ENCODE measurements around the gene LAMTOR2.
"Not testable (repeated sequence)": the region's sequence is repeated elsewhere in the genome, so short reads cannot be mapped to it uniquely, and the experiment has no call there.

LAMTOR2 gene

DNA sequence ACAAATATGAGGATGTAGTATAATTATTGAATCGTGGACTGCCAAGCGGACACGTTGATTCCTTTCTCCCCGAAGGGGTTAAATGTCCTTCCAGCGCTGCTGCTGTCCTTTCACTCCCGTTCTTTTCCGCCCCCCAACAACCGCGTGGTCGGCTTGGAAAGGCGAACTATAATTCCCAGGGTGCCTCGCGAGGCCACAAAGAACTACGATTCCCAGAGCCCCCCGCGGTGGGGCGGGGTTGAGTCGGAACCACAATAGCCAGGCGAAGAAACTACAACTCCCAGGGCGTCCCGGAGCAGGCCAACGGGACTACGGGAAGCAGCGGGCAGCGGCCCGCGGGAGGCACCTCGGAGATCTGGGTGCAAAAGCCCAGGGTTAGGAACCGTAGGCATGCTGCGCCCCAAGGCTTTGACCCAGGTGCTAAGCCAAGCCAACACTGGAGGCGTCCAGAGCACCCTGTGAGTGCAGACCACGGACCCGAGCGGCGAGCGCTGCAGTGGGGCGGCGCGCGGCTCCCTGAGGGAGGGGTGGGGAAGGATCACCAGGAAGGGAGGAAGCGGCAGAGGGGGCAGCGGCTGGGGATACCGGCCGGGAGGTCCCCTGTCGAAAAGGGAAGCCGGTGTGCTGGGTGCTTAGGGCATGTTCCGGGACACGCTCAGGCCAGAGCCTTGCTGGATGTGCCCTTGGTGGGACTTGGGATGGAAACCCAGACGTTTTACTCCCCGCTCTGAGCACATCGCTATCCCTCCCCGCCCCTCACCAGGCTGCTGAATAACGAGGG is at the start of gene LAMTOR2:
Gene LAMTOR2, plus strand, starts transcription at position 283 of the 781 bp plus-strand sequence. Its CDS starts 108 bp downstream, at position 391.
- DNase-seq = peak; percentile 86 to 99 (median 97)

DNA sequence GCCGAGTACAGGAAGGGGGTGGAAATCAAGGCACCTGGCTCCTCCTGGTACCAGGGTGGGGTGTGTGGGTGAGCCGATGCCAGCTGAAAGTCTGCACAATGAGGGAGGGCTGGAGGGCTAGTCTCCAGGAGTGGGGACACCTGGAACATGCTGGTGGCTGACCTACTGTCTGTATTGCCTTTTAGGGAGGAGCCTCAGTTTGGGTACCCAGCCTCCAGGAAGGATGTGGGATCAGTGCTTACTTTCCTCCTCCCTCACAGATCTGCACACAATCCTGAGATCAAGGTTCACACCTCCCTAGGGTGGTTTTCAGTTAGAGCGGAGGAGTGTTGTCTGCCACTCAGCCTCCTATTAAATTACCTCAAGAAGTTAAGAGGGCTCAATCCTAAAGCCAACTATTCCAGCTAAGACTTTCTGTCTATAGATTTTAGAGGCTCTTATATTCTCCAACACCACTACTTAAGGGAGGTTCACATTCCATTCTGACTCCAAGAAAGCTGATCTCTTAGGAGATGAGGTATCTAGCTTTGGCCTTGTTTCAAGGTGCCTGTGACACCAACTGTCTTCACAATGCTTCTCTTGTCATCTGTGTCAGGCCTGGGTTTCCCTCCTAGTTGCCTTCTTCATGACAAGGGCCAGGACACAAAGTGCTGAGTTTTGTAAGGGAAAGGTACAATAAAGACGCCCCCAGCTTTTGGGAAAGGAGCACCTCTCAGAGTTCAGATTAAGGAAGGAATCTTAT is 49.6 kb upstream of the LAMTOR2 start:
- DNase-seq = no peak

DNA sequence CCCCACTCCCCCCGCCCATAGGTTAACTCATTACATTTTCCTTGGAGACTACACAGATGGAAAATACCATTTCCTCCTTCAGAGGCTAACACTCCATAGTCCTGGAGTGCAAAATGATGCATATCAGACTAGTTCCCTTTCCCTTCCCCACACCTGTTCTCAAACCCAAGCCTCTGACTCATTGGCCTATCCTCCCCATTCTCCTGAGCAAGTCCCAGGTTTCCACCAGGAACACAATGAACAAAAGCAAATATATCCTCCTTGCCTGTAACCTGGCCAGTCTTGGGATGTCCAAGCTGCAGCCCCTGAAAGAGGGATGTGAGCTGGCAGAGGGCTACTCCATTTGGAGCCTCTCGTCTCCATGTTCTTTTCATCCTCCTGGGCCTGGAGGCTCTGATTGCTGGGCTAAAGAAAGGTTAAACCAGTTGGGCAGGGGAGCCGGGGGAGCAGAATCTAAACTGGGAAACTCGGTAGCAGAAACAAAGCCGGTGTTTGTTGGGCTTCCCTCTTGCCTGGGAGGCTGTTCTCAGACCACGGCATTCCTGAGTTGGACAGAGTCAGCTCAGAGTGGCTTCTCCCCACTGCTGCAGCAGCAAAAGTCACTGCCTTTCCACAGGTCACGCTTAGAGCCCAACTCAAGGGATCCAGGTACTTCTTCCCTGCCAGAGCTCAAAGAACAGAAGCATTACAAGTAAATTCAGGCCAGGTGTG is 47.8 kb upstream of the LAMTOR2 start:
- no peak for DNase-seq

DNA sequence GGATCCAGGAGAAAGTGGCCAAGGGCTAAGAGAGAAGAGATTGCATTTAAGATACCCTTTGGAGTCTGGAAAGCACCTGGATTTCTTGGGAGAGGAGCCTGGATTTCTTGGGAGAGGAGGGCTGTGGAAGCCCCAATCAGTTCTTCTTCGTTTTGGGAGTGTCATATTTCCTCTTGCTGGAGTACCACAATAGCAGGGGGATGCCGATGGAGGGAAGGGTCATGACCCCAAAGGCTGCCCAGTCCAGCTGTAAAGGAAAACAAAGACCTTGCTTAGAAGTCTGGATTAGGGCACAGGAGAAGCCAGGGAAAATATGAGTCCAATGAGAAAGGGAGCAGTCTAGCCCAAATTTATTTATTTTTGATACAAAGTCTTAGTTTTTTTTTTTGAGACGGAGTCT is 45.2 kb upstream of the LAMTOR2 start:
- no peak for DNase-seq

DNA sequence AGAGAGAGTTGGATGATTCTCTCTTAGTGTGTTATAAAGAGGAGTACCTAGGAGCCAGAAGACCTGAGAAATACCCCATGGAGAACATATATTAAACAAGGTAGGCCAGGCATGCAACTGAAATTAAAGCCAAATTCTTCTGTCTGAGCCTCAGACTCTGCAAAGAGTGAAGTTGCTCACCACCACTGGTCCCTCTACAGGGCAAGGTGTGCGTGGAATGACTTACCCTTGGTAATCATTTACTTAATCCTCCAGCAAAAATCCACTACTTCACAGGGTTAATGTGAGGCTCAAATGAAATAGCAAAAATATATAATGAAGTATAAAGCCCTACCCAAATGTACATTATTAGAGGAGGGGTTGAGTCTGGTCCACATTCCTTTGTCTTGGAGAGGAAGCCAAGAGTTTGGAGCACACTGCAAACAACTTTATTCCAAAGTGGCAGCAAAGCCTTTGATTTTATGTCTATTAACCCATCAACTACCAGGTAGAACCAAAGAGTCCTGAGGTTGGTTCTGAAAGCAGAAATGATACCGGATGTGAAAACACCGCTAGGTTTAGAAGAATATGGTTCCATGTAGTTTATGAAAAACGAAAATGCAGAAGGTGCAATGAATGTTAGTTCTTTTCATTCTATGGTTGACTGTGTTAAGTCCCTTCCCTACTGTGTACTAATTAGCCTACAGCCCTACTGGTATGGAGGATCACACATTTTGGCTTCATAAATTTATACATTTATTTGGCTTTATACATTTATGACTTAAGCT is 42.3 kb upstream of the LAMTOR2 start:
- DNase-seq = no peak

DNA sequence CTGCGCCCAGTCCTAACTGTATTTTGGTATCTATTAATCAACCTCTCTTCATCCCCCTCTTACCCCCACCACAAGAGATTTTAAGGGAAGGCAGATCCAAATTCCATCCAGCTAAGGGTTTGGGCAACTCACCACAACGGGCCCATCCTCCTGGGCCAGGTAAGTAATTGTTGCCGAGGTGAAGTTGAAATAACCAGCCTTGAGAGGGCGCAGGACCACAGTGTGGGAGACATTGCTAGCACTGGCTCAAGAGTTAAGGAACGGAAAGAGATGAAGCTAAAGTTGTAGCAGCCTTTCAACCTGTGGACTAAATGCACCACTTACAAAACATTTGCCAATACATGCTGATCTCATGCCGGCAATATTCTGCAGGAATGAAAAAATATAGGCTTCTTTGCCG is 39.8 kb upstream of the LAMTOR2 start:
- no peak for DNase-seq

DNA sequence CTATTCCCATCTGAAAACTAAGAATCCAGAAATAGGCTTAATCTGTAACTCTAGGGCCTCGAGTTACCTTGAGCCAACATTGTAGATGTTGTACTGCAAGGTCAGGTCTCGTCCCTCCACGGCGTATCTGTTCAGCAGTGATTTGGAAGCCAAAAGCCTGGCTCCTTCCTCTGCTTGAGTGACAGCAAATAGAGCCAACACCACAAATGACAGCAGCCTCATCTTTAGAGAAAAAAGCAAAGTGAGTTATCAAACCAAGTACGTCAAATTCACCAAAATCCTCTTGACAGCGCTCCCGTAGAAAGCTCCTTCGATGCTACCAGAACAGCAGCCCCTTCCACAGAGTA is 34.7 kb upstream of the LAMTOR2 start:
- DNase-seq = no peak

DNA sequence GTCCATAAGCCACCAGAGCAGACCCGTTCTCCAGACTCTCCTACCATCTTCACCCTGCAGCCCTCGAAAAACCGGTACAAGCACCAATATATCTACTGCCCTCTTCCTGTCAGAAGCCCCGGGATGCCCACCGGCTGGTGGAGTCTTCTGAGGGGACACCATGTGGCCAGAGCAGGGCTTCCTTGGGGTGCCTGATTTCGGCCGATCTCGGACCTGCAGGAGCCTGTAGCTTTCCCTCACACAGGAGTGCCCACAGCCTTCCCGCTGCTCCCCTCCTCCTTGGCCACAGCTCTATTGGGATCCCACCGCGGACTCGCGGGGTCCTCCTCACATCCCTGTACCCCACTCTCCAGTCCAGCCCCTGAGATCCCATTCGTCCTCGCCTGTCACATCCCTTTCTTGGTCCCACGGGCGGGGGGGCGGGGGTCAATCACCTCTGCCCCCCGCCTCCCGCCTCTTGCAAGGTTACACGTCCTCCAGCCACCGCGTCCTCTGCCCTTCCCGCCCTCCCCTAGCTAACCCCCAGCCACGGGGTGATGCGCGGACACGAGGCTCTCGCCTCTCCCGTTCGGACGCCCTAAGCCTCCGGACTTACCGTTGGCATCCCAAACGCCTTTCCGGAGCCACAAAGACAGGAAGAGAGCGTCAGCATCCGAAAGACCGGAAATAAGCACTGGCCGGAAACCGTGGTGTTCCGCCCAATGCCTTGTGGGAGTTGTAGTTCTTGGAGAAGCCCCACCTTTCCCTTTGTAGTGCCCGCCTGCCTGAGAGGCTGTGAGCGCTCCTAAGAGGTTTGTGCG is 34.1 kb upstream of the LAMTOR2 start, which contains the start of gene SSR2:
Gene SSR2, minus strand, starts transcription at position 659 of the 800 bp plus-strand sequence. CDS start 784 bp downstream, outside the sequence.
- DNase-seq = peak; percentile 44 to 93 (median 82)

DNA sequence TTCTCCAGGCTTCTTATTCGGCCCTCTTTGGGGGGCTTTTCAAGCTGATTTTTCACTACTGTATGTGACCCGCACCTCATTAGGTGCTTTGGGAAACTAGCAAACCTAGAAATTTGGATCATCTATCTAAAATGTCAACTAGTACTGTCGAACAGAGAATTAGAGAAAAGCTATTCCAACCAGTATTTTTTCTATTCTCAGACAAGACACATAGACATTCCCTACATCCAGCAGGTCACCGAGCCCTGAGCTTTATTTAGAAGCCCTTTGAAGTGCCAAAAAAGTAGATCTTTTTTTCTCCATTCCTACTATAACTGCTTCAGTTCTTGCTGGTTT is 33.5 kb upstream of the LAMTOR2 start:
- no peak for DNase-seq

DNA sequence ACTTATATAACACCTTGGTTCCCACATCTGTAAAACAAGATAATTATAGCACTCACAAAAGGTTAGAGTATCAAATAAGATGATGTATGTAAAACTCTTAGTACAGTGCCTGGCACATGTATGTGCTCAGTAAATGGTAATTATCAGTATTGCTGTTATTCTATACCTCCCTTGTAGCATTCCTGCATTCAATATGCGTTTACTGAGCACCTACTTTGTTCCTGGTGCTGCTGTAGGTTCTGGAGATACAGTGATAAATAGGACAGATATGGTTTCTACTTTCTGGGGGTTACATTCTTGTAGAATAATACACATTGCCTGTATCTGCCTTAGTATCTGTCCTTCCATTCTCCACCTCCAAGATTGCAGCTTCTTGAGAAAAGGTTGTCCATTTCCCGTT is 32.6 kb upstream of the LAMTOR2 start:
- DNase-seq = no peak

DNA sequence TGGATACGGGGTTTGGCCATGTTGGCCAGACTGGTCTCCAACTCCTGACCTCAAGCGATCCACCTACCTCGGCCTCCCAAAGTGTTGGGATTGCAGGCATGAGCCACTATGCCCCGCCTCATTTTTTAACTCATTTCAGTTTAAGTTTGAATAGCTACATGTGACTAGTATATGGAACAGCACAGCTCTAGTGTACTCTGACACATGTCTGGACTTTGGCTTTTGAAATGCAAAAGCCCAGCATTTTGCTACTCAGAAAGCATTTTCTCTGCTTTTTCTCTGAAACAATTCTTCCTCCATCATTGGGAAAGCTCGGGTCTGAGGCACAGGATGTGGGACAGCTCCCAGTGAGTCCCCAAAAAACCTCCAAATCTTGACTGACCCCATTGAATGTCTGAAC is 29.8 kb upstream of the LAMTOR2 start:
- DNase-seq = no peak

DNA sequence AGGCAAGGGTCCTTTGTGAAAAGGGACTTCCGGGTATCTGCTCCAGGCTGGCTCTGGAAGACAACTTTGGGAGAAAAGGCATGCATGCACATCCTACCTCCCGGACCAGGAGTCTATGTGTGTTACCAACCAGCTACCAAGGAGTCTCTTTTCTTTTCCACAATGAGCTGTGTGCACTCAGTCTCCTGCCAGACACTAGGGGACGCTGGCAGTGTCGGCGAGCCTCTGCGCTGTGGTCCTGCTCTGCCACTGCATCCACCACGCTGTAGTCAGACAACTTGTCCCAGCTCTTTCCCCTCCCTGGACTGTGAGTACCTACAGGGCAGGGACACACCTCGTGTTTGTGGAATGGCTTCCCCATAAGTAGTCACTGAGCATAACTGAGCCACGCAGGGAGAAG is 28.7 kb upstream of the LAMTOR2 start:
- DNase-seq = peak in 11 of 56 donors; percentile 2 to 22 (median 4)

DNA sequence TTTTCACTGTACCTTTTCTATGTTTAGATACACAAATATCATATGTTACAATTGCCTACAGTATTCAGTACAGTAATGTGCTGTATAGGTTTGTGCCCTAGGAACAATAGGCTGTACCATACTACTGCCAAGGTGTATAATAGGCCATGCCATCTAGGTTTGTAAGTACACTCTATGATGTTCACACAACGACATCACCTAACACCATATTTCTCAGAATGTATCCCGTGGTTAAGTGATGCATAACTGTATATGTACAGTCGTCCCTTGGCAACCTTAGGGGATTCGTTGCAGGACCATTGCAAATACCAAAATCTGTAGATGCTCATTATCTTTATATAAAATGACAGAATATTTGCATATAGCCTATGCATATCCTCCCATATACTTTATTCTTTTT is 28.0 kb upstream of the LAMTOR2 start:
- DNase-seq = no peak

DNA sequence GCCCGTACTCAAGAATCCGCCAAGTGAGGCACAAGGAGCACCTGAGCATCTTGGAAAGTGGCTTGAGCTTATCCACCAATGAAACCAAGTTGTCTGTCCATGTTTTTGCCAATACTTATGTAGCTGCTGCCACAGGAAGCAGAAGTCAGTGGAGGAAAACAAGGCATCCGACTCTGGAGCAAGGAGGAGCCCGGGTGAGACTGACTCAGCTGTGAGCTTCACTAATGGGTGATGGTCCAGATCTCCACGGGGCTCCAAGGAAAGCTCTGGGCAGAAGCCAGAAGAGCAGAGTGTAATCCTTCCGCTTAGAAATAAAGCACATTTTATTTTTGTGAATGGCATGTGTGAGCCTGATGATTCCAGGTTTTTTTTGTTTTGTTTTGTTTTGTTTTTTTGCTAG is 21.6 kb upstream of the LAMTOR2 start:
- DNase-seq = no peak

DNA sequence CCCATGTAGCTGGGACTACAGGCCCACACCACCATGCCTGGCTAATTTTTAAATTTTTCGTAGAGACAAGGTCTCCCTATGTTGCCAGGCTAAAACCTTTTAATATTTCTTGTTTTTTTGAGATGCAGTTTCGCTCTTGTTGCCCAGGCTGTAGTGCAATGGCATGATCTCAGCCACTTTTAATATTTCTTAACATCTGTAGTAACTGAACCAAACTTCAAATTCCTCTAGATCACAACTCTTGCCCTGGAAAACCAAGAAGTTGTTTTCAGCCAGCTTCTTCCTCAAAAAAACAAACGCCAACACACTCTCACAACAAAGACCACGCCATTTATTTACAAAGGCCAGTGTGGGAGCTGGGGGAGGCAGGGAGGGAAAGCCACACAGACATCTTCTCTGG is 19.6 kb upstream of the LAMTOR2 start:
- not testable (repeated sequence) for DNase-seq

DNA sequence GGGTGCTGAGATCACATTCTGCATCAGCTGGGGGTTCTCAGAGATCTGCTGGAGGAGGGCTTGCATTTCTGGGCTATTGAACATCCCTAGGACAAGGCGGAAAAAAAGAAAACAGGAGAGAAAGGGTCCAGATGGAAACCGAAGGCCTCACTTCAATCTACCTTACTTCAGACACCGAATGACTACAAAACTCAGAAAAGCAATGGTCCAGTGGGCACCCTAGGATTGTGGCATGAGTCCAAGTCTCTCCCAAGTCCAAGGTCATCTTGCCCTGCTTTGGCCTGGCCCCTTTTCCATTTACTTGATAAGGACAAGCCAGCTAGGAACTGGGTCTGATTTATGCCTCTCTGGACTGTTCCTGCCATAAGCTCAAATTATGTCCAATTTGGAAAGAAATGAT is 11.8 kb upstream of the LAMTOR2 start:
- no peak for DNase-seq

DNA sequence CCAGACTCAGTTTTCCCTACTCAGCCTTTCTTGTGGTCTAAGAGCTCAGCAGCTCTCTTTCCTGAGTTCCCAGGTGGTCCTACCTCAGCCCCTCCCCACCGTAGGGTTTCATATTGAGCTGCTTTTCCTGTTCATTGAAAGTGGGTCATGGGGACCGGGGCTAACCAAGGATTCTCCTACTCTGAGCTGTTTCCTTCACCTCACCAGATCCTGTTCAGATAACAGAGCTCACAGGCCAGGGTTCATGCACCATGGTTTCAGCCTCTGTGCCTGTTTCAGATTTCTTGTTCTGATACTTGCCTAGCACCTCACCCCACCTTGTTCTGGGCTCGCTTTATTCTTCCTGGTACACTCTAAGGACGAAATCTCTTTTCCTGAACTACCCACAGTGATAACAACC is 9.5 kb upstream of the LAMTOR2 start:
- DNase-seq = no peak

DNA sequence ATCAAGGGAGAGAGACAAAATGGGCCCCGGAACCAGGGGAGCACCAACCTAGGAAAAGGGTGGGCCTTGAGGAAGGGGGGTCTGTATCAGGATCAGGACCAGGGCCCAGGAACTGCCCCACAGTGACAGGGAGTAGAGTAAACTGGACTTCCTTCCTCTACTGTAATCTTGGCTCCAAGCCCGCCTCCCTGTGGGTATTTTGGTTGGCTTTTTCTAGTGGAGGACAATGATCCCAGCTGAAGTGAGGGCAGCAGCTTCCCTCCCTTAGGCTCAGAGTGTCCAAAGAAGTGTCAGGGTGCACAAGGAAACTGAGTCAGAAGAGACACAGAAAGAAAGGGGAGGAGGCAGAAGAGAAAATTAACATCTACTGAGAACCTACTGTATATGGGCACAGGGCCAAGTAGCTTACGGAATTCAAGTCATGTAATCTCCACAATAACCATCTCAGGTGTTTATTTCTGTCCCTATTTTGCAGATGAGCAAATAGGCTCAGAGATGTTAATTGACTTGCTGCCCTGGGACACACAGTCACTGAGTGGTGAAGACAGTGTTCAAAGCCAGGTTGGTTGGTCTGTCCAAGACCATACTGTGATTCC is 5.8 kb upstream of the LAMTOR2 start:
- DNase-seq = no peak

DNA sequence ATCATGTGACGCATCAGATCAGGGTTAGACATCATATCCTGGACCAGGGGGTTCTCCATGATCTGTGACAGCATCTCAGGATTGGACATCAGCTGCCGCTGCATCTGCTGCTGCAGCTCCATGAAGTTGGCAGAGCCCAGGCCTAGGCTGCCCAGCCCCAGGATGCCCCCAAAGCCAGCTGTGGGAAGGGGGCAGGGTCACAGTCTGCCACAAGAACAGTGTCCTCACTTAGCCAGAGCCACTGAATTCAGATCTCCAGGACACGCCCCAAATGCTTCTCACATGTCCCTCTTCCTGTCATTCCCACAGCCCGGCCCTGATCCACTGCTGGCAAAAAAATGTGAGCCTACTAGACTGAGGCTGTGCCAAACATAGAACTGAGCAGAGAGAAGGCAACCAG is 4.2 kb upstream of the LAMTOR2 start:
- DNase-seq = peak in 45 of 56 donors; percentile 3 to 84 (median 41)
